Activated naive CD4-positive, alpha-beta T cell treated with anti-CD3 and anti-CD28 coated beads for 36 hours (primary cell): Measurements from ENCODE around the gene CYP27B1. TPM values are rescaled to one million over a fixed set of nuclear protein-coding genes. Genes with fewer than 3 reads are reported as not detected.

Experiments used
- CTCF ChIA-PET: fragments of 350-600 bp; sonication (Branson Sonifier 250); formaldehyde crosslinking; loops from one replicate; lab custom pipeline; 2021; ENCODE audit warnings: antibody characterized with exemption; lab: Charles Lee
- DNase-seq: peaks from one replicate; pipeline ENCODE4 v3.0.0-alpha.2; 2020
- H3K27ac Mint-ChIP-seq: one replicate; pipeline ENCODE4 v1.8.0; 2021; ENCODE audit warnings: mild to moderate bottlenecking, mixed read lengths
- H3K27me3 Mint-ChIP-seq: one replicate; pipeline ENCODE4 v1.8.0; 2021; ENCODE audit warnings: low read depth, mixed read lengths
- H3K36me3 Mint-ChIP-seq: one replicate; pipeline ENCODE4 v1.8.0; 2021; ENCODE audit warnings: low read depth, mixed read lengths
- H3K4me1 Mint-ChIP-seq: one replicate; pipeline ENCODE4 v1.8.0; 2021; ENCODE audit warnings: low read depth, mixed read lengths
- H3K4me3 Mint-ChIP-seq: one replicate; pipeline ENCODE4 v1.8.0; 2021; ENCODE audit warnings: mild to moderate bottlenecking, moderate library complexity, mixed read lengths
- H3K9me3 Mint-ChIP-seq: one replicate; pipeline ENCODE4 v1.8.0; 2021; ENCODE audit warnings: mixed read lengths
- intact Hi-C: fragments of 100-400 bp; cut with micrococcal nuclease; formaldehyde crosslinking; loops from one replicate; pipeline ENCODE4 v1.15.1; 2023
- microRNA-seq: library from miRNA; unstranded; fragments of <30 nt; microRNA quantifications from one replicate; pipeline ENCODE4 v1.2.0, GENCODE V29; 2022; ENCODE audit warnings: borderline microRNAs expressed, borderline replicate concordance
- total RNA-seq, 2 experiments: library from RNA; stranded (reverse); gene quantifications; one replicate each; pipeline ENCODE4 v1.2.3, GENCODE V29; 2021

Gene CYP27B1
- total RNA-seq, 2 experiments from 2014 or later: 5.4 to 6.1 TPM

DNA sequence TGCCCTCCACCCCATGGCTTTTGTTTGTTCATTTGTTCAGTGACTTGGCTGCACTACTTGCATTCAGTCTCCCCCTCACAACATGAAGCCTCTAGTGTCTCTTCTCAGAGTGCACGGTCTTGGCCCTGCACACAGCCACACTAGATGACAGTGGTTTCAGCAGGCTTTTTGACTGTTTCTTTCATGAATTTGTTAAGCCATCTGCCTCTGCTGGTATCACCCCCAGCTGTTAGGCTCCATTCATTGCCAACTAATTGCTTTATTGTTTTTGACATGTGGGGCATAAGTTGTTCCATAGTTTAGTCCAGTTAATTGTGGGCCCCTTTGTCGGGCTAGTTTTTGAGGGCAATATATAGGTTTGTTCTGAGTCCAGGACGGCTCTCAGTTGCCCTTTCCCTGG lies 54.2 kb downstream of the CYP27B1 start:
- intact Hi-C loops: no loop called here
- Mint-ChIP-seq H3K27me3 (no peaks in the 10 kb centered on the region), H3K9me3 (no peaks in the 10 kb centered on the region), H3K4me1 (no peaks in the 10 kb centered on the region), H3K4me3 (no peak overlapping the region), H3K36me3 (peaks cover 16% of the 10 kb centered on the region), H3K27ac (no peak overlapping the region)
- CTCF ChIA-PET: interaction anchor here (1.0 kb wide), 1 partner anchor 128 kb away, joined by 4 read pairs; no protein-coding TSS in a partner anchor
- DNase-seq: no peak

Small RNAs within 50 kb of the gene (microRNA-seq; reads per million reads assigned to microRNA genes)
- gene MIR6759: not detected

Other genes starting within 250 kb of the CYP27B1 start
- gene DDIT3, start 246.6 kb downstream of the CYP27B1 start, total RNA-seq: 10 to 100 TPM; 44.6 to 45.6 TPM
- gene MBD6, start 244.3 kb downstream of the CYP27B1 start, total RNA-seq: 10 to 100 TPM; 43.5 to 45.5 TPM
- 10 to 100 TPM; 65.1 to 71.7 TPM for gene DCTN2, start 219.9 kb downstream of the CYP27B1 start, total RNA-seq
- under 1 TPM; 0.60 to 0.86 TPM for gene KIF5A, start 217.0 kb downstream of the CYP27B1 start, total RNA-seq
- 10 to 100 TPM; 11.8 to 12.7 TPM for gene PIP4K2C, start 175.9 kb downstream of the CYP27B1 start, total RNA-seq
- gene DTX3, start 162.3 kb downstream of the CYP27B1 start, total RNA-seq: 10 to 100 TPM; 15.8 to 16.2 TPM
- 1 to 10 TPM; 1.4 to 1.5 TPM for gene ARHGEF25, start 155.6 kb downstream of the CYP27B1 start, total RNA-seq
- 1 to 10 TPM; 1.4 to 1.8 TPM for gene B4GALNT1, start 133.9 kb downstream of the CYP27B1 start, total RNA-seq
- gene OS9, start 72.9 kb downstream of the CYP27B1 start, total RNA-seq: 10 to 100 TPM; 60.7 to 60.9 TPM
- gene AGAP2, start 28.3 kb downstream of the CYP27B1 start, total RNA-seq: 10 to 100 TPM; 26.7 to 28.0 TPM
- gene TSPAN31, start 22.0 kb downstream of the CYP27B1 start, total RNA-seq: 1 to 10 TPM; 6.4 to 7.7 TPM
- gene CDK4, start 14.8 kb downstream of the CYP27B1 start, total RNA-seq: 100 to 1,000 TPM; 194 to 202 TPM
- gene MARCHF9, start 12.0 kb downstream of the CYP27B1 start, total RNA-seq: 10 to 100 TPM; 10.4 to 10.8 TPM
- gene METTL1, start 5.0 kb upstream of the CYP27B1 start, total RNA-seq: 10 to 100 TPM; 17.3 to 20.4 TPM
- gene EEF1AKMT3, start 5.5 kb upstream of the CYP27B1 start, total RNA-seq: 1 to 10 TPM; 3.6 to 4.6 TPM
- gene TSFM, start 15.7 kb upstream of the CYP27B1 start, total RNA-seq: 10 to 100 TPM; 32.8 to 34.3 TPM
- gene AVIL, start 51.7 kb upstream of the CYP27B1 start, total RNA-seq: under 1 TPM; 0.22 to 0.38 TPM
- 10 to 100 TPM; 94.6 to 99.8 TPM for gene CTDSP2, start 79.7 kb upstream of the CYP27B1 start, total RNA-seq
- gene ATP23, start 174.5 kb upstream of the CYP27B1 start, total RNA-seq: 10 to 100 TPM; 11.3 to 11.9 TPM